ENCODE data around the gene CTNND1. TPM values are rescaled to one million over a fixed set of nuclear protein-coding genes. Genes with fewer than 3 reads are reported as not detected.

Gene CTNND1
- total RNA-seq, 2 experiments from 2014 or later = 5.1 to 5.3 TPM

GRCh38 chr11:57792060-57792541, 30.5 kb downstream of the CTNND1 start:
- H3K4me3 ChIP-seq (ENCODE audit: low read depth, low read length, poor library complexity, severe bottlenecking) = no peak overlapping the region
- BruUV-seq (replicated peaks) = no TSS peak
- H3K4me2 ChIP-seq (ENCODE audit: low read length) = no peak overlapping the region

GRCh38 chr11:57792870-57793269, 31.3 kb downstream of the CTNND1 start:
- no peak overlapping the region for H3K27ac ChIP-seq (ENCODE audit: low read depth, low read length, poor library complexity, severe bottlenecking)
- no peak overlapping the region for H3K4me2 ChIP-seq (ENCODE audit: low read length)
- ChIA-PET CTCF (ENCODE audit: unreplicated experiment) (no interaction called here), POLR2A (interaction anchor here (0.7 kb wide), 1 partner anchor 311 kb away, joined by 3 read pairs; no protein-coding TSS in a partner anchor)
- H3K36me3 ChIP-seq (ENCODE audit: insufficient read depth, low read length) = no peaks in the 10 kb centered on the region
- H4K20me1 ChIP-seq (ENCODE audit: insufficient read depth, low read length) = no peaks in the 10 kb centered on the region
- no peaks in the 10 kb centered on the region for H3K4me1 ChIP-seq (ENCODE audit: insufficient read depth, low read length, poor library complexity, severe bottlenecking)
- H3K4me3 ChIP-seq (ENCODE audit: low read depth, low read length, poor library complexity, severe bottlenecking) = no peak overlapping the region
- no peak for DNase-seq (ENCODE audit: low spot score)
- H3K79me2 ChIP-seq (ENCODE audit: insufficient read depth, low read depth, low read length) = no peaks in the 10 kb centered on the region
- intact Hi-C loops (cut with micrococcal nuclease; ENCODE audit: unreplicated experiment) = no loop called here
- BruUV-seq (replicated peaks) = no TSS peak
- H3K9me2 ChIP-seq (ENCODE audit: insufficient read depth, low read length) = no peaks in the 10 kb centered on the region
- TF ChIP-seq EZH2phosphoT487 (IDR thresholded peaks at IDR 0.05; ENCODE audit: borderline replicate concordance, low read depth, low read length) = no peak
- no peaks in the 10 kb centered on the region for H3K9me3 ChIP-seq (ENCODE audit: low read length)
- H2AFZ ChIP-seq (ENCODE audit: low read length) = no peak overlapping the region

More at GRCh38 chr11:57792060-57792541, 30.5 kb downstream of the CTNND1 start:
- no peaks in the 10 kb centered on the region for H3K36me3 ChIP-seq (ENCODE audit: insufficient read depth, low read length)
- TF ChIP-seq CTCF (conservative IDR thresholded peaks at IDR 0.05; ENCODE audit: low read length) (no peak), EZH2phosphoT487 (IDR thresholded peaks at IDR 0.05; ENCODE audit: borderline replicate concordance, low read depth, low read length) (no peak)
- intact Hi-C loops (cut with micrococcal nuclease; ENCODE audit: unreplicated experiment) = no loop called here
- H3K79me2 ChIP-seq (ENCODE audit: insufficient read depth, low read depth, low read length) = no peaks in the 10 kb centered on the region
- no peaks in the 10 kb centered on the region for H3K4me1 ChIP-seq (ENCODE audit: insufficient read depth, low read length, poor library complexity, severe bottlenecking)
- no peak overlapping the region for H3K27ac ChIP-seq (ENCODE audit: low read depth, low read length, poor library complexity, severe bottlenecking)
- no peaks in the 10 kb centered on the region for H4K20me1 ChIP-seq (ENCODE audit: insufficient read depth, low read length)
- no peak for DNase-seq (ENCODE audit: low spot score)
- H3K9me3 ChIP-seq (ENCODE audit: low read length) = no peaks in the 10 kb centered on the region
- CTCF ChIA-PET (ENCODE audit: unreplicated experiment) = no interaction called here
- POLR2A ChIA-PET = no interaction called here
- H3K9me2 ChIP-seq (ENCODE audit: insufficient read depth, low read length) = no peaks in the 10 kb centered on the region
- H2AFZ ChIP-seq (ENCODE audit: low read length) = no peak overlapping the region

GRCh38 chr11:57793351-57794115, 31.9 kb downstream of the CTNND1 start:
- H3K27ac ChIP-seq (ENCODE audit: low read depth, low read length, poor library complexity, severe bottlenecking) = no peak overlapping the region
- no peak overlapping the region for H3K4me3 ChIP-seq (ENCODE audit: low read depth, low read length, poor library complexity, severe bottlenecking)
- no peaks in the 10 kb centered on the region for H4K20me1 ChIP-seq (ENCODE audit: insufficient read depth, low read length)
- no peak for TF ChIP-seq EZH2phosphoT487 (IDR thresholded peaks at IDR 0.05; ENCODE audit: borderline replicate concordance, low read depth, low read length)
- TF ChIP-seq CTCF (conservative IDR thresholded peaks at IDR 0.05; ENCODE audit: low read length) = no peak
- no peak for DNase-seq (ENCODE audit: low spot score)
- H3K4me2 ChIP-seq (ENCODE audit: low read length) = no peak overlapping the region
- H2AFZ ChIP-seq (ENCODE audit: low read length) = no peak overlapping the region
- H3K4me1 ChIP-seq (ENCODE audit: insufficient read depth, low read length, poor library complexity, severe bottlenecking) = no peaks in the 10 kb centered on the region
- CTCF ChIA-PET (ENCODE audit: unreplicated experiment) = no interaction called here
- H3K9me2 ChIP-seq (ENCODE audit: insufficient read depth, low read length) = no peaks in the 10 kb centered on the region
- no peaks in the 10 kb centered on the region for H3K9me3 ChIP-seq (ENCODE audit: low read length)
- POLR2A ChIA-PET = interaction anchor here (0.5 to 0.7 kb wide), 2 partner anchors 19 to 312 kb away, joined by 3 read pairs; no protein-coding TSS in a partner anchor
- H3K36me3 ChIP-seq (ENCODE audit: insufficient read depth, low read length) = no peaks in the 10 kb centered on the region
- intact Hi-C loops (cut with micrococcal nuclease; ENCODE audit: unreplicated experiment) = no loop called here
- no TSS peak for BruUV-seq (replicated peaks)
- H3K79me2 ChIP-seq (ENCODE audit: insufficient read depth, low read depth, low read length) = no peaks in the 10 kb centered on the region
